ENCODE measurements around the gene POMT2.
"Not testable (repeated sequence)": the region's sequence is repeated elsewhere in the genome, so short reads cannot be mapped to it uniquely, and the experiment has no call there.

Gene POMT2

GRCh38 chr14:77290705-77291104, 30.0 kb downstream of the POMT2 start:
- DNase-seq: no peak

GRCh38 chr14:77286576-77286975, 34.1 kb downstream of the POMT2 start:
- DNase-seq: no peak

GRCh38 chr14:77284466-77284865, 36.2 kb downstream of the POMT2 start:
- no peak for DNase-seq

- DNase-seq: no peak
Measured at GRCh38 chr14:77284066-77284465, 36.6 kb downstream of the POMT2 start.

- DNase-seq: no peak
Measured at GRCh38 chr14:77281852-77282410, 38.8 kb downstream of the POMT2 start.

- not testable (repeated sequence) for DNase-seq
Measured at GRCh38 chr14:77280921-77281320, 39.8 kb downstream of the POMT2 start.

GRCh38 chr14:77279719-77280118, 41.0 kb downstream of the POMT2 start:
- no peak for DNase-seq

- no peak for DNase-seq
Measured at GRCh38 chr14:77278461-77279230, 42.0 kb downstream of the POMT2 start.

- no peak for DNase-seq
Measured at GRCh38 chr14:77276959-77277358, 43.7 kb downstream of the POMT2 start.

GRCh38 chr14:77276295-77276935, 44.3 kb downstream of the POMT2 start:
- DNase-seq: no peak

- DNase-seq: no peak
Measured at GRCh38 chr14:77275601-77276017, 45.1 kb downstream of the POMT2 start.

GRCh38 chr14:77275041-77275580, 45.6 kb downstream of the POMT2 start:
- DNase-seq: no peak

- no peak for DNase-seq
Measured at GRCh38 chr14:77273796-77274195, 46.9 kb downstream of the POMT2 start.

GRCh38 chr14:77272261-77272660, 48.4 kb downstream of the POMT2 start:
- DNase-seq: no peak

GRCh38 chr14:77271113-77271710, 49.5 kb downstream of the POMT2 start, which contains the start of gene NGB:
TSS of gene NGB (minus strand) at chr14:77271206. CDS start at chr14:77270937, 269 bp downstream.
- DNase-seq: no peak

- no peak for DNase-seq
Measured at GRCh38 chr14:77270361-77271112, 50.1 kb downstream of the POMT2 start.

GRCh38 chr14:77268989-77269600, 51.6 kb downstream of the POMT2 start:
- DNase-seq: no peak

- no peak for DNase-seq
Measured at GRCh38 chr14:77267937-77268699, 52.6 kb downstream of the POMT2 start.

GRCh38 chr14:77266336-77266735, 54.3 kb downstream of the POMT2 start:
- no peak for DNase-seq

- DNase-seq: no peak
Measured at GRCh38 chr14:77265561-77266335, 54.9 kb downstream of the POMT2 start.

- DNase-seq: no peak
Measured at GRCh38 chr14:77265187-77265515, 55.5 kb downstream of the POMT2 start.
